AG08395 (cell line): ENCODE data around the gene IFFO2.

Experiments used
- DNase-seq: peaks from one replicate; pipeline ENCODE4 v3.0.0; 2012; ENCODE audit warnings: mixed read lengths, low spot score

IFFO2 gene

DNA sequence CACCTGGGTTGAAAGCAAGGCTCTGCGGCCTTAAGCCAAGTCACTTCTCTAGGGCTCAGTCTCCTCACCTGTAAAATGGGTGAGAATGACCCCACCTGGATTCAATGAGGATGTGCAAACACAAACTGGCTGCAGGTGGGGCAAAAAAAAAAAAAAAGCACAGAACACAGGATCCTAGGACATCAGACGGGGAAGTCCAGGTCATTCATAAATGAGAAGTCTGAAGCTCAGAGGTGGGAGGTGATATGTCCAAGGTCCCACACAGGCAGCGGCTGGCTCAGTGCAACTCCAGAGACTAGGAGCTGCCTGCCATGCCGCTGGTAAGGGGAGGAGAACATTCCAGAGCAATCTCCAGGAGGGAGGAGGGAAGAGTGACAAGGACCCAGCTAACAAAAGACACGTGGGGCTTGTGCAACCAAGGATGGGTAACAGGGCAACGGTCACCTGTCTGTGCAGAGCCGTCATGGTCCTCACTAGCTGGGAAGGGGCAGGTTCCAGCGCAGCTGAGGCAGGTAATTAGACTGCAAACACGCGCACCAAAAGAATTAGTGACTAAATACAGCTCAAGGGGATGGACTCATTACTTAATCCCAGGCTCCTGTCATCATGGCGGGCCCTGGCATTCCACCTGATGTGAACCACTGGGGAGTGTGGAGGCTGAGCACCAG is 19.5 kb downstream of the IFFO2 start:
- DNase-seq = no peak

DNA sequence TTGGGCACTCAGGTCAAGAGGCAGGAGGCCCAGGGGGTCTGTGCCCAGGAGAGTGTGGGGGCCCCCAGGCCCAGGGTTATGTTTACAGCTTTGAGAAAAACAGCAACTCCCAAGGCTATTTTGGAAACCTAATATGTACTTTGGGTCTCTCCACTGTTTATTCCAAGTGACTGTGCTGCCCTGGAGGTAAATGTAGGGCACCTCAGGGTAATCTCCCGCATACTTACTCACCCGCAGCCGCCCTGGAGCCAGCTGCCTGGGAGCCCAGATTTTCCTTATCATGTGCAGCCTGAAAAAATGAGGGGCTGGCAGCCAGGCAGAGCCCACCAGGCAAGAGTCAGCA is 20.0 kb downstream of the IFFO2 start:
- DNase-seq = no peak

DNA sequence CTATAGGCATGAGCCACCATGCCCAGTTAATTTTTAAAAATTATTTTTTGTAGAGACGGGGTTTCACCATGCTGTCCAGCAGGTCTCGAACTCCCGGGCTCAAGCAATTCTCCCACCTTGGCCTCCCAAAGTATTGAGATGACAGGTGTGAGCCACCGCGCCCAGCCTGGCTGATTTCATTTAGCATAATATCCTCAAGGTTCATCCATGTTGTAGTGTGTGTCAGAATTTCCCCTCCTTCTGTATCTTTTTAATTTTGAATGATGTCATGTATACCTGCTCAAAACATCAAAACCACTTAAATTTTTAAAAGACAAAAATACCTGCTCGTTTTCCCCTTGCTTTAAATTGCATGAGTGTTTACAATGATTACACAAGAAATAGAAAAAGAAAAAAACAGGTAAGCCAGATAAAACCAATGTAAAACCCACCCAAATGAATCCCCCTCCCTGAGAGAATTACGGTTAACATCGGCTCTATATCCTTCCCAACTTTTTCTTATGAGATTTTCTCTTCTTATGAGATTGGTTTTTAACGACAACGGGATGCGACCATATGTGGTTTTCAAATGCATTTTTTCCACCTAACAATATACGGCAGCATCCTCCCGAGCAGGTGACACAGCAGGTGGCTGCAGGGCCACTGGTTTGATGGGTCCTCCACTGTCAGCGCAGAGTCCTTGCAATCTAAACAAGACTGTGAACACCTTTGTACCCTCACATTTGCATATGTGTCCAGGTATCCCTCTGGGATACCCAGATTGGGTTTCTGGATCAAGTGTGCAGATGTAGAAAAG is 22.1 kb downstream of the IFFO2 start:
- DNase-seq = no peak

DNA sequence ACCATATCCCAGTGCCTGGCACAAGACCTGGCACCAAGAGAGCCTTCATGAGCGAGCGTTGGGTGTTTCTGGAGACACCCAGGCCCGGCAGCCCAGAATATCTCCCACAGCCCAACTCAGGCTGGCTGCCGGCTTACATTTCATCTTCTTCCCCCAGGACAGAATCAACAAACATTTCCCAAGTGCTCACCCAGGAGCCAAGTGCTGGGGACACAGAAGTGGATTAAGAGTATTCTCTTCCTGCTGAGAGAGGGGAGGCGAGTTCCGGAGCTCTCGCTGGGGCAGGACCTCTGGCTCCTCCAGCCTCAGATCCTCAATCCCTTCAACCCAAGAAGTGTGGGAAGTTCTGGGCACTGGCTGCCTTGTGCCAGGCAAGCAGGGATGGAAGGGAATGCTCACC is 23.6 kb downstream of the IFFO2 start:
- DNase-seq = no peak

DNA sequence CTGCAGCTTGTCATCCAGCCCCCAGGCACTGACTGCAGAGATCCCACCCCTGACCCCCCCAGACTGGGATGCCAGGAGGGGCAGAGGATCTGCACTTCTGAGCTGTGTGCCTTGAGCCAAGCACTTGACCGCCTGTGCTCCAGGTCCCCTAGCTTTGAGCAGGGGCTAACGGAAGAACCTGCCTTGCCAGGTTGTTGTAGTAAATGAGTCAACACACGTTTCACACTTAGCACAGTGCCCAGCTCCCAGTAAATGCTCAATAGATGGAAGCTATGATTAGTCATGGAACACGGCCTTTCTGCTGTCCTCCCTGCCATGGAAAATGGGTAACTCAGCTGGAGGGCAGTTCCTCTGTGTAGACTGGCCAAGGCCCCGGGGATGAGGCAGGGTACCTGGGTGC is 24.1 kb downstream of the IFFO2 start:
- DNase-seq = no peak

DNA sequence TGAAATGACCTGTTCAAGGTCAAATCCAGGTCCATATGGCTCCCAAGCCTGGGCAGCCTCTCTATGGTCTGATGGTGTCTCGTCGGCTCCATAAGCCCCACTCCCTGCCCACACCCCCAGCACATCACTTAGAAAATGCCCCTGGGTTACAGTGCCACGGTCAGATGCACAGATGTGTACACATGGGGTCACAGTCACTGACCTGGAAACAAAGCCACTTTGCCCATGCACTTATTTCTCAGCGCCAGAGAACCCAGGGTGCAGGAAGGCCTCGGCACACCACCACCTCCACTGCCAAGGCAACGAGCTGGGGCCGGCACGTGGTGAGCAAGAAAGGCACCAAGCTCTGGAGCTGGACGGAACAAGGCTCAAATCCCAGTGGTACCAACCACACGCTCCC is 24.7 kb downstream of the IFFO2 start:
- no peak for DNase-seq

DNA sequence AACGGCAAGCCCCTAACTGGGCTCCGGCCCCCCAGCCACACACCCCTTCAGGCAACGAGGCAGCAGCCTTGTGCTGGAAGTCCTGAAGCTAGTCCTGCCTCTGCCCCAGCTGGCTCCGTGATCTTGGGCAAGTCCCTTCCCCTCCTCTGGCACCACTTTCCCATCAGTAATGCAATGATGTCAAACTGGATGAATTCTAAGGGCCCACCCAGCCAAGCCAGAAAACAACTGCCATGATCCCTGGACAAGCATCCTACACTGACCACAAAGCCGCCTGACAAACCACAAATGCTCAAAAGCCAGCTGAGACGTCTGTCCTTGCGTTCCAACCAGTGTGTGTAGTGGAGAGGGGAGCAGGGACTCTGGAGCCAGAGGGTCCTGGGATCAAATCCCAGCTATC is 26.8 kb downstream of the IFFO2 start:
- DNase-seq = peak; percentile 67

DNA sequence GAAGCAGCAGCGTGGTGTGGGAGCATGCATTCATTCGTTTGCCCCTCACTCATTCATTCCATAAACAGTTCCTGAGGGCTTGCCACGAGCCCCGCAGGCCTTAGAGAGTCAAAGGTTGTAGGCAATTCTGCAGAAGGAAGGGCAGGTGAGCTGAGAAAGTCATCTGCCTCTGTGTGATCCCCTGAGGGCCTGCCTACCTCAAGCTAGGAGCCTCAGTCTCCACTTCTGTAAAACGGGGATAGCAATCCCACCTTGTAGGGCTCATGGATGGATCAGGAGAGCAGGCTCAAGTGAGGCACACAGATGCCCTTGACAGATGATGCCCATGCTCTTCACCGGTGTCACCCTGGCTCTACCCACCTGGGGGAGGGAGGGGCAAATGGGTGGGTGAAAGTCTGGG is 27.5 kb downstream of the IFFO2 start:
- DNase-seq = no peak

DNA sequence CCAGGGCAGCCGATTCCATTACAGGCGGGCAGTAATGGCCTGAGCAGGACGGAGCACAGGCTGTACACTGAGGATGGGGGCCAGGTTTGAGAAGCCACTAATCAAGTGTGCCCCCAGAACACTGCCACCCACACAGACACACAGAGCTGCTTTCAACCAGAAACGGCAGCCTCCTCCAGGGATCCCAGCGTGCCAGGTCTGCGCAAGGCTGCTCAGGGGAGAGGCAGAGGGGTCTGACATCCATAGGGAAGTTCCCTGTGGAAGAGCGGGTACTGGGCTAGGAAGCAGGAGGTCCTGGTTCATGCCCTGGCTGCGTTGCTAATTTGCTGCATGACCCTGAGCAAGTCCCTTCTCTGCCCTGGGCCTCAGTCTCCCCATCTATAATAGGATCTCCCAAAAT is 28.1 kb downstream of the IFFO2 start:
- no peak for DNase-seq

DNA sequence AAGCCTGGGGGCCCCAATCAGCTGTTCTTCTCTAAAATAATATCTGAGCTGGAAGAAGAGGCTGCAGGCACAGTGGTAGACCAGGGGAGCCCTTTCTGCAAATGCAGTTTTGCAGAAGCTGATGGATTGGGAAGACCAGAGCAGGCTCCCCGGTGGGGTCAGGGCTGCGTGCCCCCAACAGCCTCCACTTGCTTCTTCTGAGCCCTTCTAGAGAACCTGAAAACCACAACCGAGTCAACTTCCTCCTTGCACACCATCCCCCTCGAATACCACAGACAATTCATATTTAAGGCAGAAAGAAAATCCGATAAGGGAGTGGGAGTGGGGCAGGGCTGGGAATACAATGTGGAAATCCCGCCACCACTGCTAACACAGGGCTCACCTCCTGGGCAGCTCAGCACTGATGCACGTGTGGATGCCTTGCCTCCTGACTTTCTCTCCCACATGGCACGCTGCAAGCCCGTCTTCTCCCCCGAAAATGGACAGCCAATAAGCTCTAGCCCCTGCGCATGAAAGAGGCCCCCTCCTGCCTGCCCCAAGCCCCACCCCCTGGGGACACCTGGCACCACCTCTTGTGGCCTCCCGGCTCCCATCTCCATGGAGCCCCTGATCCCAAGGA is 28.7 kb downstream of the IFFO2 start:
- DNase-seq = no peak

DNA sequence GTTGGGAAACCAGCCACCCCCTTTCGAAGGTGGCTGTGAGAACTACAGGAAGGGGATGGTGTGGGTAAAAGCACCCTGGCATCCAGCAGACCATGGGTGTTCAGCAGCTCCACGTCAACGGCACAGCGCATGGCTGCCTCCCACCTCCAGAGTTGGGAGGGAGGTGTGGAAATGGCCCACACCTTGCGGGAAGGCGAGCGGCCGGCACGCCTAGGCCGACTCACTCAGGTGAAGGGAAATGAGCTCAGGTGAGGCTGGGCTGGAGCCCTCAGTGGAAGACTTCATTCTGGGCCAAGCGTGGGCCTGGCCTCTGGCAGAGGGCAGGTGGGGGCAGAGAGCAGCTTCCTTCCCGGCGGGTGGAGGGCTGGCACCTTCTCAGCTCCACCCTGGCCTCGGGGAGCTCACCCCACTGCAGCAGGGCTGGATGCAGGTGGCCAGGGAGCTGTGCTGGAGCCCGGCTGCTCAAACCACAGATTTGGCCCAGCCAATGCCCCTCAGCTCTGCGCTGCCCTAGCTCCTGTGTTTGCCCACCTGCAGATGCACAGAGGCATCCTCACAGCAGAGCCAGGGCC is 29.3 kb downstream of the IFFO2 start:
- DNase-seq = no peak

DNA sequence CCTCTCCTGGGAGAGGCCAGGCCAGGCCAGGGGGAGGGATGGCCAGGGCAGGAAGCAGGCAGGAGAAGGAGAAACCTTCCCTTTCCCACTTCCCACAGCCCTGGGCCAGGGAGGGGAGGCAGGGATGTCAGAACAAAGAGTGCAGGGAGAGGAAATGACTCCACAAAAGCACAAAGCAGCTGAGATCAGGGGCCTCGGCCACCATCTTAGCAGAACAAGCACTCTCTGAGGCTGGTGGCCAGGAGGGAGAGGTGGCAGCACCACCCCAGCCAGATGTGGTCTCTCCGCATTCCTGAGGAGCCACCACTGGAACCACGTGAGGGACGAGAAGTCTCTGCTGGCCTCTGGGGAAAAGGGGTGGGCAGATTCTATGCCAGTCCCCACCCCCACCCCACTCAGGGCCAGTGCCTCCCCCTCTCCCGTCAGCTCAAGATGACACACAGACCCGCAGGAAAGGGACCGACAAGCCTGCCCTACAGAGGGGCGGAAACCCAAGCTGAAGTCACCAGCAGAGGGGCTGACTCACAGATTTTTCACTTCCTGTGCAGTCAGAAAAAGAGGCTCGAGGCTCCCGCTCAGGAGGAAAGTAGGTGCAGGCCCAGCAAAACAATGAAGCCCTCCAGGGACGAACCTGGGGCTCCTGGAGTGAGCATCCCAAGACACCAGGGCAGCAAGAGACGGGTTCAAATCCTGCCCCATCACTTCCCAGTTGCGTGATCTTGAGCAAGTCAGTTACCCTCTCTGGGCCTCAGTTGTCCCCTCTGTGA is 30.0 kb downstream of the IFFO2 start:
- peak; percentile 96 for DNase-seq

DNA sequence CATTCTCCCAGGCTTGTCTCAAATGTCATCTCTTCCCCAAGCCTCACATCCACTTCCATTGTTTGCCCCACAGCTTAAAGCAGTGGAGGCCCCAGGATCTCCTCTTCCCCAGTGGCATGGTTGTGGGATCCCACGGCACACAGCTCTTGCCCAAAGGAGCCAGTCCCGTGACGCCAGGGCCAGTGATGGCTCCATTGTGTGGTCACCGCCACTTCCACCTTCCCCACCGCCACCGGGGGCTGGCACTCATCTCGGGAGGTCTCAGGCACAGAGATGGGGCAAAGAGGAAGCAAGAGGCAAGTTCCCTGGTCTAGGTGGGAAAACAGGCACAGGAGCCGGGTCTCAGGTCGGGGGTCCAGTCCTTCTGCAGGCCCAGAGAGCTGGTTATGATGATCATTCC is 31.2 kb downstream of the IFFO2 start:
- no peak for DNase-seq

DNA sequence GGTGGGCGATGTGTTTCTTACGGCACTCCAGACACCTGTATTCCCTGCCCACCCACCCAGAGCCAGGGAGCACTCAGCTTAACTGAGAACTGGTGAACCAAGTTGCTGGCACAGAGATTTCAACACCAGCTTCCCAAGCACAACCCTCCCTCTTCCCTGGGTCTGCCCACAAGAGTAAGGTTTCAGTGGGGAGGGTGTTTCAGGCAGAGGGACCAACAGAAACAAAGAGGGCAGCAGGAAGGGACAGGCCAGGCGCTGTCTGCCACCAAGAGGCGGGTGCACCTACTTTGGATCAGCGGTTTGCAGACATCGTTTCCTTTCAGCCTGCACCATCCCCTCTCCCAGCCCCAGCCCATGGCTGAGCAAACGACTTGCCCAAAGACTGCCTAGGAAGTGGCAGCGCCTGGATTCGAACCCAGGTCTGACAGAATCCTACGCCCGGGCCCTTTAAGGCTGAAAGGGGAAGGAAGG is 32.2 kb downstream of the IFFO2 start:
- DNase-seq = peak; percentile 54

DNA sequence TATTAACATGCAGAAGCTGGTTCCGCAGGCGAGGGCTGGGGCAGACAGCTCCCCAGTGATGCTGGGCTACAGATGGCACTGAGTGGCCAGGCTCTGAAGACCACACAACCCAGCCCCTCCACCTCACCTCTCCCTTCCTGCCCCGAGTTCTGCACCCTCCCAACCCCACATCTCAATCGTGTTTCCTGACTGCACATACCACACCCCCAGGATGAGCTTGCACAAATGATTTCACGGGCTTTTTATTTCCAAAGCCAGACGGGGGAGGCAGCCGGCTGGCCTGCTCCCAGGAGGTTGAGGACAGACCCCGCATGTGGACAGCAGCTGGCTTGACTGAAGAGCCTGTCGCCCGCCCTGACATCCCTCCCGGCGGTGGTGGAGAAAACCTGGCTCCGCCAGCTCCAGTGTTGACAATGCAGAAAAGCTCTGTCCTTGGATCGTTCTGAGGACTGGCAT is 32.7 kb downstream of the IFFO2 start:
- peak; percentile 37 for DNase-seq

DNA sequence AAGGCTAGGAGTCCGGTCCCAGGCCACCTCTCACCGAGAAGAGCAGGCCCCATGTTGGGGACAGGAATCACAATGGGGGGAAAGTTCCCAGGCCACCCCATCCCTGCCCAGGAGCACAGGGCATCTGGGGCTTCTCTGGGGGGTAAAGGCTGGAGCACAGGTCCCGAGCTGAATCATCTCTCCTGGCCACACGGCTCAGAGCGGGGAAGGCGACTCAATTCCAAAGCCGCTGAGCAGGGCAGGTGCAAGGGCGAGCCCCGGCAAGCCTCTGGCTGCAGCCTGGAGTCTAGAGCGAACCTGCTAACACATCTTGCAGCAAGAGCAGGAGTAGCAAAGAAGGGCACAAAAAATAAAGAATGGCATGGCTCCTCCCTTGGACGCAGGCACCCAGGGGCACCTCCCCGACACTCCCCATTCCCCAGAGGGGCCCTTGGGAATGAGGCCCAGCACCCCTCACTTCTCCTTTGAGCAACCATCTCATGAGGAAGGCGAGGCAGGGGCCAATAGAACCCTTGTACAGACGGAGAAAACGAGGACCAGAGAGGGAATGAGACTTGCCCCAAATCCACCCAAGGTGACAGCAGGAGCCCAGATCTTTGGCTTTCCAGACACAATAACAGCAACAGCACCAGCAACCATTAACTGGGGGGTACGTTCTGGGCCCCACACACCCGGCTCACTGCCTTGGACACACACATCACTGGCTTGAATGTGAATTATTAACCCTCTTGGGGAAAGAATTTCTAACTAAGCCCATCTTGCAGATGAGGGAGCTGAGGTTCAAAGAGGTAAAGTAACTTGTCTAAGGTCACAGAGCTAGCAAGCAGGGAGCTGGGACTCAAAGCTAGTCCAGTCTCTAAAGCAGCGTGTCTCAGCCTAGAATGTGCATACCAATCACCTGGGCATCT is 33.4 kb downstream of the IFFO2 start:
- DNase-seq = no peak

DNA sequence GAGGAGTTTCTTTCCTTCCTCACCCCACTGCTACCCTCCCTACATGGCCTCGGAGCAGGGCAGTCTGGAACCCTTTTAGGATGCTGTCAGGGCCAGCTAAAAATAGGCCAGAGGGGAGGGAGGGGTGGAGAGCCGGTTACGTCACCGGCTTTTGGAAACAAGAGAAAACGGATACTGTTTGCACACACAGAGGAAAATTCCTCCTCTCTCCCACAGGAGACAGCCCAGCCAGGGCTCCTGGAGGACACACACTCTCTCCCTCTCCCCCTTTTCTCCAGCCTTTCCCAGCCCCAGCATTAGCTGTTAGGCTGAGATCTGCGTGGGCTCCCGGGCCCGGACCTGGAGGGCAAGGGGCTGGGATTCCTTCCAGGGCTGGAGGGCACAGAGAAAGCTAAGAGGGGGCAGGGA is 34.2 kb downstream of the IFFO2 start:
- DNase-seq = peak; percentile 91

DNA sequence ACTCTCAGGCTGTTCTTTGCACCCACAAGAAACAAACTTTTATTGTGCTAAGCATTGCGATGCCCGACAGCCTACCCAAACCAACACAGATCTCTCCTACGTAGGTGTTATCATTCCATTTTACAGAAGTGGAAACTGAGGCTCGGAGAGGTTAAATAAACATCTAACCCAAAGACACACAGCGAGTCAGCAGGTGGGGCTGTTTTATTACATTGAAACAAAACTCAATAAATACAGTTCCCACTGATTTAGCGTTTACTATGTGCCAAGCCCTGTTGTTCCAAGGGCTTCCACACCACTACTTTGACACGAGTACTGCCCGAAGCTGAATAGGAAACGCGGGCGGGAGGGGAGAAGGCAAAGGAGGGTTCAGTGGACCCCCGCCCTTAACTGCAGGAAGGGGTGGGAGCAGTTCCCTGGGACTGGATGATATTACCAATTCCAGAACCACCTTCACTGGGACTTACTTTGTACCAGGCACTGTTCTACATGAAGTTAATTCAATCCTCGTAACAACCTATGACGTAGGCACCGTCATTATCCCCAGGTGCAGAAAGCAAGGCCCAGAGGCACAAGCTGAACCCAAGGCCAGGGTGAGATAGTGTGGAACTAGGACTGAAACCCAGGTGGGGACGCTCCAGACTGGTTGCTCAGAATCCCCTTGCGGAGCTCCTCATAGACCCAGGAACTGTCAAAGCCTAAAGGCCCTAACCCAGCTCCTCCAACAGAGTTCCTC is 34.8 kb downstream of the IFFO2 start:
- DNase-seq = no peak

DNA sequence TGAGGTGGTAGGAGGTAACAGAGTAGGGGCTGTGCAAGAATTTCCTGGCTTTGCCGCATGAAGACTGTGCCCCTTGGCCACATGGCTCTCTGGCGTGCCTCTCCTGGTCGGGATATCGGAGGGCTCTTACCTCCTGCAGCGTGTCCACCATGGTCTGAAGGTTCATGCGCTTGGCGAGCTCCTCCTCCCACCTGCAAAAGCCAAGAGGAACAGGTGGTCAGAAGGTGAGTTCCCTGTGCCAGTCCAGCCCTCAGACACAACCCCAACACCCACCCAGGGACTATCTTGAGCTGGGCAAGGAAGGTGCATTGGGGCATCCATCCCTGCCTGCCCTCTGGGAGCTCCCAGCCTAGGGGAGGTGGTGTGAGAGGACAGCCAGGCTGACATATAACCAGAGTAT is 35.5 kb downstream of the IFFO2 start:
- DNase-seq = no peak

DNA sequence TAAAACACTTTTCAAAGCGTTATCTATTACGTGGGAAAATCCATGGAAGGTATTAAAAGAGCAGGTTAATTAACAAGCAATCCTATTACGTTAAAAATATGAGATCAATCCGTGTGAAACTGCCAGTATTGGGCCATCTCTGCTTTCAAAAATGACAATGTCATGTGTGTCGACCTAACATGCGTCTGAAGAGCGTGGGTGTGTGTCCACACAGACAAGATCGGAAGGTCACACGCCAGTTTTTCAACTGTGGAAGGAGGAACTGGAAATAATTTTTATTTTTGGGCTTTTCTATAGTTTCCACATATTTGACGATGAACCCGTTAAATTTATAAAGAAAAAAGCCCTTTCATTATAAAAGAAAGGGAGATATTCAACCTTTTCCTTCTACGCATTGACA is 36.5 kb downstream of the IFFO2 start:
- DNase-seq = no peak
